Measurements from ENCODE around the gene PZP. TPM values are rescaled to one million over a fixed set of nuclear protein-coding genes. Genes with fewer than 3 reads are reported as not detected.

PZP gene
- total RNA-seq, 1 experiment from 2014 or later, result not detected

Small RNA genes lying within 50 kb of the gene (microRNA-seq; reads per million reads assigned to microRNA genes)
- gene MIR1244-3, result not detected

Other genes with a start within 250 kb of the PZP start
- gene KLRG1, start 218.8 kb downstream of the PZP start, total RNA-seq (2022), result 1.7 and 1.9 TPM in 2 replicates
- gene A2M, start 92.5 kb downstream of the PZP start, total RNA-seq (2022), result not detected in 2 replicates